GM19238 (cell line): ENCODE data around the gene GZMH.
"Not testable (repeated sequence)": the region's sequence is repeated elsewhere in the genome, so short reads cannot be mapped to it uniquely, and the experiment has no call there.

Experiments
- DNase-seq: peaks from one replicate; pipeline ENCODE4 v3.0.0; 2011; ENCODE audit warnings: low spot score; ENCODE audit not compliant: insufficient read length

Gene GZMH

GRCh38 chr14:24595073-24595808, 14.2 kb downstream of the GZMH start:
- DNase-seq: no peak

GRCh38 chr14:24591004-24591403, 18.5 kb downstream of the GZMH start:
- DNase-seq: not testable (repeated sequence)

- DNase-seq: not testable (repeated sequence)
These were observed 25.1 kb downstream of the GZMH start for GRCh38 chr14:24584402-24584801.

GRCh38 chr14:24578558-24578957, 30.9 kb downstream of the GZMH start:
- DNase-seq: no peak

GRCh38 chr14:24576771-24577170, 32.7 kb downstream of the GZMH start:
- no peak for DNase-seq

- no peak for DNase-seq
These were observed 33.3 kb downstream of the GZMH start, which contains the start of gene CTSG for GRCh38 chr14:24576182-24576581. Gene CTSG, minus strand, starts transcription at chr14:24576250. Its CDS starts 27 bp downstream, at chr14:24576223.

- DNase-seq: no peak
These were observed 35.2 kb downstream of the GZMH start for GRCh38 chr14:24574206-24574774.

- no peak for DNase-seq
These were observed 43.2 kb downstream of the GZMH start for GRCh38 chr14:24566318-24566717.

GRCh38 chr14:24565766-24566165, 43.7 kb downstream of the GZMH start:
- DNase-seq: no peak

GRCh38 chr14:24563505-24563904, 46.0 kb downstream of the GZMH start:
- no peak for DNase-seq

GRCh38 chr14:24556756-24557155, 52.7 kb downstream of the GZMH start:
- DNase-seq: no peak
